Skin of body (tissue), 2 donors: ENCODE measurements around the gene PPARGC1A. TPM values are rescaled to one million over a fixed set of nuclear protein-coding genes. Genes with fewer than 3 reads are reported as not detected.

Experiments used
- DNase-seq: peaks from one replicate; lab custom pipeline; 2025; lab: John Stamatoyannopoulos, UW
- total RNA-seq: library from RNA; depleted of rRNA; stranded (reverse); fragments of >200 nt; gene quantifications from one replicate; pipeline ENCODE4 v1.2.3, GENCODE V29; 2014

PPARGC1A gene
- total RNA-seq, 1 donor from 2014 or later = 10.6 TPM

DNA sequence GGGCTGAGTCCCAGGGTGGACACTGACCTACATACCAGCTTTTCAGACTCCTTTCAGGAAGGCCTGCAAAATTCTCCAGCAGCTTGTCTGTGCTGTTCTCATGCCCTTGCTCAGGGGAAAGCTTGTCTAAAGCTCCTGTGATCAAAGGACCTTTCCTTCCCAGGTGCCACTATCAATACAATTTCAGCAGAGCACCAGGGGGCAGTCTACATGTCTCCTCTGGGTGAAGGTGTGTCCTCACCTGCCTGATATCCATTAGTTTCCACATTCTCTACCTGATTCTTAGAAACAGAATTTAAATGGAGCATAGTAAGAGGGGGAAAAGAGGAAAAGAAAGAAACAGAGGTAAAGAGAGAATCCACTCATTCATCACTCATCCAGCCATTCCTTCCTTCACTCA, 114.2 kb downstream of the PPARGC1A start:
- DNase-seq = no peak

DNA sequence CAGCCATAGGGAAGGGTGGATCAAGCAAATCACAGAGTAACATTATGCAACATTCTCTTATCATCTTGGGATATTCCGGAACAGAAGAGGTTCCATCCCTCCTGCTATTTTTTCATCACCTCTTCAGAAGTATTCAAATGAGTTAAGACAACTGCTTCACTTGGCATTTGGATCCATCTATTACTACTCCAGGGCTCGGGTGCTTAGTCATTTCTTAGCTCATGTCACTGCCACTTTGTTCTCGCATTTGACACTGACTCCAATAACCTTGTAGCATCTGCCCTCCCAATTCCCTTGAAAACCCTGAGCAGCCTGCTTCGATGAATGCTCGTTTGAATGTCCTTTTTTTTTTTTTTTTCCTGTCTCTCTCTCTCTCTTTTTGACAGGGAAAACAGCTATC, 114.9 kb downstream of the PPARGC1A start:
- no peak for DNase-seq

DNA sequence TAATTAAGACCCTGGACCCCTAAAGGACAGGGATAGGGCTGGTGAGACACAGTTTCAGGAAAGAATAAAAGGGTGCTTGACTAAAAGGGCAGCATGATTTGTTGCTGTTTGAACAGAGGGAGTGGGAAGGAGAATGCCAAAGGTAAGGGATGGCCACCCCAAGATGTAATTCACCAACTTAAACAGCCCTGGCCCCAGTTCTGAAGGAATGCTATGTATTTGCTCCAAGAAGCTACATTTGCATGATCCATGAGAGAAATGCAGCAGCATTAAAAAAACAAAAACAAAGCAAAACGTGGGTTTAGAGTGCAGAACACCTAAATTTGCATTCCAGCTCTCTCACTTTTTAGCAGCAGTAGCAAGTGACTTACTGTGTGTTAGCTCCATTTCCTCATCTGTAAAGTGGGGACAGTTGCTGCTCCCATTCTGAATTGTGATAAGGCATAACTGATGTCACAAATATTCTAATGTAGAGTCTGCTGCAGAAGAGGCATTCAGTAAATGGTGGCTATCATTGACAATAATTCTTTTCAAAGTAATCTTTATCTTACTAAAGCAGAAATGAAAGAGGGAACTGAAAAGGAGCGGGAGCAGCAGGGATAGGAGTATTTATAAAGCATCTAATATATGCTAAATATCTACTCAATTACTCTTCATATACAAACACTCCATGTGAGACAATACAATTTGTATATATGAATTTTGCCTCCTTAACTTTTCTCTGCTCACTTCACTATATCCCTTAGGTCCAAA, 115.8 kb downstream of the PPARGC1A start:
- no peak for DNase-seq

DNA sequence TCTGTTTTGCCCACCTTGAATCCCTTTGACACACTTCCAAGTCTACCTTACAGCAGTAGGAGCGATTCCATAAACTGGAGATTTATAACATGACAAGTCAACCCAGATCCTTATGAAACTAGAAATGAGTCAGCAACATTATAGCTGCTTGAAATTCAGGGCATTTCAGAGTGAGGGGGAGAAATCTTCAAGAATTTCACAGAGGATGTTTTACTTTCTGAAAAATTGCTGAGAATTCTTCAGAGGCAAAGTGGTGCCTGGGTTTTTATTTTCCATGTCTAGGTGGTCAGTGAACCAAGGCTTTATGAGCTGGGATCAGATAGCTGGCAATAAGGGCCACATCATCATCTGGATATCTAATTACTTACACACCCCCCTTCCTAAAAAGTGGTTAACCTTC, 119.8 kb downstream of the PPARGC1A start:
- no peak for DNase-seq

DNA sequence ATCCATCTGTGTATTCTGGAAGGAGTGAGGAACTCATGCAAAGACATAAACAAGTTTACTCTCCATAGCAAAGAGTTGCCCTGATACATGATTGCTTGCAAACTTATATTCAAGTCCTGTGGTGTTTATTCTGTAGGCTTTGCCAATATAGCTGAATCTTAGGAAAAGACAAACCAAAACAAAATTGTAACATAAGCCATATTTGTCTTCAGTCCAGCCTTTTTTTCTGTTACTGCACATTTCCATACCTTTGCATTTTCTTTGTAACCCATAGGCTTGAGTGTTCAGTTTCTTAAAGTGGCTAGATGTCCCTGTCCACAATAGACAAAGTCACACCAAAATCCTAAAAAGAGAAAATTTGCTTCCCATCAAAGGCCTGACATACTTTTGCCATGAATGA, 120.4 kb downstream of the PPARGC1A start:
- DNase-seq = no peak

DNA sequence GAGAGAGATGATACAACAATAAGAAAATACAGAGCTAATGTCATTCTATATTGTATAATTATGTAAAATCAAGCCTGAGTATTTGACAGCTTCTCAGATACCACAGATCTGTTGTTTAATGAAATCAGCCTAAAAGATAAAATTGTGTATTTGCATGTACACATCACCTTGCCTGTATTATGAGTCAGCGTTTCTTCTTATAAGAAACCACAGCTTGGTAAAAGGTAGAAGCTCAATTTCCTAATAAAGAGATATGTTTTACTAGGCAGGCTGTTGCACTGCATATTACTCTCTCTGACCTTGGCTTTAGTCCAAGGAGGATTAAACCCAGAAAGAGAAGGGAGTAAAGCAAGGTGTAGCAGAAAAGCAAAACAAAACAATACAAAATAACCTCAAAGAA, 121.3 kb downstream of the PPARGC1A start:
- no peak for DNase-seq

DNA sequence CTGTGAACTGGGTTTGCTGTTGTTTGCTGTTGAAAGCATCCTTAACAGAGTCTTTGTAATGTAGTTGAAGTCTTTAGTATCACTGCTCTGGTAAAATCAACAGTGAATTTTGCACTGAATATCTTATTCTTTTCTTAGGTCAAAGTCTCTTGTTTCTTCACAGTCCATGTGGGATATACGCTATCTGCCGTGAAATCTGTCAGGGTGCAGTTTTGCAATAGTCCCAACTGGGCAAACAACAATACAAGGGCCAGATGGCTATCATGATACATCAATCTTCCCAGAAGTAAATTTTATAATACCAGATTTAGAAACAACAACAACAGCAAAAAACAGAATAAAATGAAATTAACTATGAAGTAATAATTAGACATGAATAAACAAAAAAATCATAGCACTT, 123.5 kb downstream of the PPARGC1A start:
- no peak for DNase-seq

DNA sequence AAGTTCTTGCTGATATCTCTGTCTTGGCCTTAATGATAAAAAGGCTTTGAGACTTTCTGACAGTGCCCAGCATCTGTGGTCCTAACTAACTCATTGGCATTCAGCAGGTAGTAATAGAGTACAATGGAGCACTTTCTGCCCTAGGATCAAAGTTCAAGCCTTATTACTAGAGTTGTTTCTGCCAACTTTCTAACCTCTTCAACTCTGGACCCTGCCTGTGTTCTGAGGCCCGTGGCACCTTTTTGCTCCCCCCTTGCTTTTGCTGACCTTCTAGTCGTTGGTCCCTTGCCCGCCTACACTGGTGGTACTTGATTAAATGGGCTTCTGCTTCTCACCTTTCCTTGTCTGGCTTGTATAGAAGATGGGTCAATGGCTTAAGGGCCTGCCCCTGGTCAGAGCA, 126.3 kb downstream of the PPARGC1A start:
- no peak for DNase-seq

DNA sequence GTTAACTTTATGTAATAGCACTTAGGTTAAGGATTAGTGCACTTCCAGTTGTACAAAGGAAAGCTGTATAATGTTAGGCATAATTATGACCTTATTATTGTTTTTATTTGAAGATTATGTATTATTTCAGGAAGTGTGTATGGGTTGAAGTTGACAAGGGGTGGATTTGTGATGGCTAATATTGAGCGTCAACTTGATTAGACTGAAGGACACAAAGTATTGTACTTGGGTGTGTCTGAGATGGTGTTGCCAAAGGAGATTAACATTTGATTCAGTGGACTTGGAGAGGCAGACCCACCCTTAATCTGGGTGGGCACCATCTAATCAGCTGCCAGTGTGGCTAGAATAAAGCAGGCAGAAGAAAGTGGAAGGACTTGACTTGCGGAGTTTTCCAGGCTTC, 127.3 kb downstream of the PPARGC1A start:
- DNase-seq = no peak

DNA sequence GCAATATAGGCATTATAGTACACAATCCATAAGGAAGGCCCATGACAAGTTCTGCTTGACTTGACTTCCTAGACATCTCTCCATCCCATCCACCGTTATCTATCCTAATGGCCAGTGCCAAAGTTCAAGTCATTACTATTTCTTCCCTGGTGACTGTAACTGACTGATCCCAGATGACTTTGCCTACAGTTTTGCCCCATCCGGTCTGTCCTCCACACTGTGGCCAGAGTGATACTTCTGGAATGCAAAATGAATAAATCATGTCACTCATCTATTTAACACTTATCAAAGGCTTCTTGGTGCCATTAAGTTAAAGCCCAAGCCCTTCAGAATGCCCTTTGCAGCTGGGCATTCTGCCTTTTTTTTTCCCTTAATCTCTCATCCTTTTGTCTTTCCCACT, 130.8 kb downstream of the PPARGC1A start:
- DNase-seq = no peak

DNA sequence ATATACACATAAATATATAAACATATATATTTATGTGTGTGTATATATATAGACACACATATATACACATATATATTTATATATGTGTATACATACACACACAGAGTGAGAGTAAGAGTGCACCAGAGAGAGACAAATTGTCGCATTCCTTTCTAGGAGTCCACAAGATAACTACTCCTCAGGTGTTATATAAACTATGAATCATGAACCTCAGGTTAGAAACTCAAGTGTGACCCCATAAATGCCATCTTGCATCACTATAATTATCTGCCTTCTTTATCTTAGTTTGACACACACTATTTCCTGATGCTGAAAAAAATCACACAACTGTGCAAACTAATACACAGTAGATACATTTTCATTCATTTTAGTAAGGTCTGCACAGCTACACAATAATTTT, 135.2 kb downstream of the PPARGC1A start:
- DNase-seq = no peak

DNA sequence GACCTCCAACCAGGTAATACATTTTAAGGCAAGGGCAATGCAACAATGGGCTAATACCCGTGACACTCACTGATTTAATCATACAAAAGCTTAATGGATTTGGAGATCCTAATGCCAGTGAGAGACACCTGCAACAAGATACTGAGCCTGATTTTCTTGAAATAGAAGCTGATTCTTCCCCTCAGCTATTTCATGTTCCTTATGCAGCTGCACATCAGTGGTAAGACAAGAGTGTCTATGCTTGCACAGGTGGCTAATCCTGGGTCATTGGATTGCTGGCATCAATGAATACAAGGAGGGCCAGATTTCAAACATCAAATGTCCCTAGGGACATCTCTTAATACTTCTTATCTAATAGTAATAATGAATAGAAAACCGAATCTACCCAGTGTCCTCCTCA, 139.7 kb downstream of the PPARGC1A start:
- DNase-seq = no peak

DNA sequence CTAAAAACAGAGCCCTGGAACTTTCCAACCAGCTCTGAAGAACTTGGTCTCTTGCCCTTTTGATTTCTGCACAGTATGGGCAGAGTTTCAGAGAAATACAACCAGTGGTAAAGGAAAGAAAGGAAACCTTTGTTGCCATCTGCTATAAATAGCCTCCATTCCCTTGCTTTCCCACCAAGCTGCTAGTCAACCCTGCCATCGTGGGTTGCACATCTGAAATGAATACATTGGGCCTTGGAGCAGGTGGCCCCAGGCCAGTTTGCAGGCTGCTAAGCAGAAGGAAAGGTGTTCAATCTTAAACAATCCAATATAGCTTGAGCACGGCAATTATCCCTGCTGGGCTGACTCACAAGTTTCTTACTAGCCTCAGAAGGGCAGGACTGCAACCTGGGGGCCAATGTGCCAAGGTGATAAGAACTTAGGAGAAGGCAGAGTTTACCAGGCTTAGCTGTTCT, 142.5 kb downstream of the PPARGC1A start:
- no peak for DNase-seq

DNA sequence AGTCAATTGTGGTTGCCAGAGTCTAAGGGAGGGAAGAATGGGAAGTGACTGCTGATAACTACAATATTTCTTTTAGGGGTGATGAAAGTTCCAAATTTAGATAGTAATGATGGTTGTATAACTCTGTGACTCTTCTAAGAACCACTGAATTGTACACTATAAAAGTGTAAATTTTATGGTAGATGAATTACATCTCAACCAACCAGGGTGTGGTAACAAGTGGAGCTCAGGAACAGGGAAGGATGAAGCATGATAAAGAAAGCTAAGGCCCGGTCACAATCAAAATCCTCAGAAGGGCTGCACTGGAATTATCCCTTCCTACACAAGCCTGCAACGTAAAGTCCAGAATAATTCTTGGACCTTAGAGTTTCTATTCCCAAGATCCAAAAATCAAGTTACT, 143.2 kb downstream of the PPARGC1A start:
- DNase-seq = no peak

DNA sequence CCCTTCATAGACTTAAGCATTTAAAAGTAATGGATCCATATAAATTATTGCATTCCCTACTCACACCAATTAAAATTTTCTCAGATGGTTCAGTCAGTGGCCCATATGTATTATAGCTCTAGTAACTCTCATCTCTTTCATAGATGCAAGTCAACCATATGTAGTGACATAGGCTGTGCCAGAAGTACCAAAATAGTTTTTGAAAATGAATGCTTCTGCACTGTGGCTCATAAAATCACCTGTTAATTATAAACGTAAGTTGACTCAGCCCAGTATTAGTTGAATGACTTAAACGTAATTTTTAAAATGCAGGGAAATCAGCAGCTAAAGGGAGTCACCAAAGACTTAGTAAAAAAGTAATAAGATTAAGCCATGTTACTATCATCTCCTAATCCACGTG, 143.8 kb downstream of the PPARGC1A start:
- DNase-seq = no peak

DNA sequence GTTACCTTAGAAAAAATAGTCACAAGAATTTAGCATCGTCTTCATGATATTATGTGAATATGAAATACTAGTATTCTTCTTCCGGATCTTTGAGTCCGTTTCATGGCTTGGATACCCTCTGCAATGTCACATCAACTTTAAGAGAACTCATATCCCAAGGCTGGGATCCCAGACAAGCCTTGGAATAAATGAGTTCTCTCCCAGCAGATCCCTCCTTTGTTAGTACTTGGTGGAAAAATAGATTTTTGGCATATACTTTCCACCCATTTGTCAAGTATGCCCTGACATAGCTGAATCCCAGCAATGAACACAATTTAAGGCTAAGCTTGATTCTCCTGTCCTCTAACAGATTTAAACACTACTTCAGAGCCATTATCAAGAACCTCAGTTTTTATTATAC, 144.5 kb downstream of the PPARGC1A start:
- no peak for DNase-seq
